GM23248 (cell line): ENCODE data around the gene ING5. TPM values are rescaled to one million over a fixed set of nuclear protein-coding genes. Genes with fewer than 3 reads are reported as not detected.

Experiments
- DNase-seq: peaks from one replicate; pipeline ENCODE4 v3.0.0-alpha.2; 2015
- H2AFZ ChIP-seq: fragments of 200-600 bp; sonication (generic); 2 replicates; pipeline ENCODE4 v1.6.1; 2016; ENCODE audit warnings: antibody characterized with exemption
- H3F3A ChIP-seq: fragments of 200-600 bp; sonication (generic); 2 replicates; pipeline ENCODE4 v1.6.1; 2016; ENCODE audit warnings: mild to moderate bottlenecking, antibody characterized with exemption, mixed run types; ENCODE audit not compliant: insufficient read depth
- H3K27ac ChIP-seq: fragments of 200-600 bp; sonication (generic); 2 replicates; pipeline ENCODE4 v1.5.1; 2016; ENCODE audit warnings: mild to moderate bottlenecking
- H3K27me3 ChIP-seq: fragments of 200-600 bp; sonication (generic); replicated peaks from 2 replicates; pipeline ENCODE4 v1.6.1; 2016; ENCODE audit warnings: mild to moderate bottlenecking; ENCODE audit not compliant: insufficient read depth
- H3K36me3 ChIP-seq: fragments of 200-600 bp; sonication (generic); 2 replicates; pipeline ENCODE4 v1.6.1; 2016; ENCODE audit warnings: low read depth, mild to moderate bottlenecking
- H3K4me1 ChIP-seq: fragments of 200-600 bp; sonication (generic); 2 replicates; pipeline ENCODE4 v1.6.1; 2016; ENCODE audit warnings: mild to moderate bottlenecking; ENCODE audit not compliant: insufficient read depth
- H3K4me2 ChIP-seq: fragments of 200-600 bp; sonication (generic); one replicate; pipeline ENCODE4 v1.6.1; 2016; ENCODE audit warnings: mild to moderate bottlenecking; ENCODE audit not compliant: unreplicated experiment
- H3K4me3 ChIP-seq: fragments of 200-600 bp; sonication (generic); 2 replicates; pipeline ENCODE4 v1.5.1; 2016; ENCODE audit warnings: mild to moderate bottlenecking
- H3K79me2 ChIP-seq: fragments of 200-600 bp; sonication (generic); 2 replicates; pipeline ENCODE4 v1.6.1; 2016; ENCODE audit warnings: mild to moderate bottlenecking; ENCODE audit not compliant: insufficient read depth
- H3K9ac ChIP-seq: fragments of 200-600 bp; sonication (generic); 2 replicates; pipeline ENCODE4 v1.6.1; 2016; ENCODE audit warnings: mild to moderate bottlenecking
- H3K9me2 ChIP-seq: fragments of 200-600 bp; sonication (generic); 2 replicates; pipeline ENCODE4 v1.6.1; 2016; ENCODE audit warnings: mixed run types, mild to moderate bottlenecking, moderate library complexity; ENCODE audit not compliant: insufficient read depth
- H3K9me3 ChIP-seq: fragments of 200-600 bp; sonication (generic); one replicate; pipeline ENCODE4 v1.6.1; 2017; ENCODE audit warnings: low read depth
- H4K20me1 ChIP-seq: fragments of 200-600 bp; sonication (generic); 2 replicates; pipeline ENCODE4 v1.6.0; 2016; ENCODE audit not compliant: insufficient read depth
- EZH2 ChIP-seq: fragments of 200-600 bp; sonication (generic); IDR thresholded peaks from 2 replicates; pipeline ENCODE4 v1.6.1; 2018; ENCODE audit warnings: antibody characterized with exemption, mild to moderate bottlenecking; ENCODE audit not compliant: insufficient read depth, poor library complexity, severe bottlenecking
- EZH2phosphoT487 ChIP-seq: fragments of 200-600 bp; sonication (generic); IDR thresholded peaks from 2 replicates; pipeline ENCODE4 v1.6.1; 2018; ENCODE audit warnings: antibody characterized with exemption, moderate library complexity, mild to moderate bottlenecking, low read depth; ENCODE audit not compliant: insufficient read depth
- WGBS, 2 experiments: methylation state at CpG; one replicate each; pipeline ENCODE4 v1.1.6; 2015 to 2017; ENCODE audit warnings: low lambda C conversion rate in 2 of 2, low coverage in 1 of 2; ENCODE audit errors: missing lambda C conversion rate in 2 of 2; 5-methylcytosine and 5-hydroxymethylcytosine counted together
- in situ Hi-C: fragments of 300-500 bp; cut with MboI; formaldehyde crosslinking; loops from 2 replicates; pipeline ENCODE4 v1.15.0; 2020
- polyA plus RNA-seq: library from polyadenylated mRNA; unstranded; fragments of >200 nt; fragmentation: Nextera tagmentation; extraction: Ambion mirVana; gene quantifications from 2 replicates; pipeline ENCODE4 v1.2.1, GENCODE V29; 2016
- total RNA-seq: library from RNA; depleted of rRNA; stranded (reverse); fragments of >200 nt; shearing (Covaris generic); gene quantifications from 2 replicates; pipeline ENCODE4 v1.2.3, GENCODE V29; 2014

Gene ING5
- total and polyA plus RNA-seq, 2 experiments from 2014 or later: 9.8 to 20.3 TPM

DNA sequence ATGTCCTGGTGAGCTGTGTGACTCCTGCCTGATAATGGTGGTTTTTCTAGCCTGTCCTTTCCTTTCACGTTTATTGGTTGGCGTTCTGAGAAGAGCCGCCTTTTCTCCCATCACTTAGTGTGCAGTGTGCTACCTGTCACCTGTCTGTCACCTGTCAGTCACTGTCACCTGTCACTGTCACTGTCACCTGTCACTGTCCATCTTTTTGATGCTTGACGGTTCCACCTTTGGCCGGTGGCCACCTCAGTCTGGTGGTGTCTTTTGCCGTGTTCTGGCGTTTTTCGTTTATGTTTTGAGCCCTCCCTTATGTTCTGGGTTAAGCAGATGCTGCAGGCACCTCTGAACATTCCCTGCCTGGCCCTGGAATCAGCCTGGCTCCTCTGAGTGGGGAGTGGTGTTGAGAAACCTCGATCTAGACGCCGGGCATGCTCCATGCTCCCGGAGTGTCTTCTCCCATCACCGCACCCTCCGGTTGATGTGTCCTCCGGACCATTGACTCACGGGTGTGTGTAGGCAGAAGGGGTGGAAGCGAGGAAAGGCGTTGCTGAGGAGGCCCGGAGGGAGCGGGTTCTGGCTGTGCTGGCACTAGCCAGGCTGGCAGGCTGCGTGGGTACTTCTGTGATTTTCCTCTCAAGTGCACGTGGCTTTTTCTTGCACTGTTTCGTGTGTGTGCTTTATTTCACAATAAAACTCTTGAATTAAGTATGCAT is 36.0 kb upstream of the ING5 start:
- Histone ChIP-seq H3K4me2 (no peak overlapping the region), H3K36me3 (no peaks in the 10 kb centered on the region), H3K79me2 (no peaks in the 10 kb centered on the region), H3K4me1 (0 out of 2 replicates have a peak, but pooled peaks cover 10% of the 10 kb centered on the region), H3K9me2 (no peaks in the 10 kb centered on the region), H3F3A (peaks cover 25% of the 10 kb centered on the region), H3K27me3 (no peaks in the 10 kb centered on the region), H3K9ac (peak overlapping the region; percentile 67), H3K27ac (peak overlapping the region; percentile 87), H3K4me3 (no peak overlapping the region), H2AFZ (no peak overlapping the region), H3K9me3 (no peaks in the 10 kb centered on the region), H4K20me1 (0 out of 2 replicates have a peak, but pooled peaks cover 3% of the 10 kb centered on the region)
- DNase-seq: peak; percentile 14
- WGBS, 2 experiments: 79 to 82% methylated on average over 23 of the region's 23 CpGs
- in situ Hi-C loops: no loop called here
- TF ChIP-seq EZH2 (no peak), EZH2phosphoT487 (peak; percentile 75; the same call in 1 of the 2 replicates)

DNA sequence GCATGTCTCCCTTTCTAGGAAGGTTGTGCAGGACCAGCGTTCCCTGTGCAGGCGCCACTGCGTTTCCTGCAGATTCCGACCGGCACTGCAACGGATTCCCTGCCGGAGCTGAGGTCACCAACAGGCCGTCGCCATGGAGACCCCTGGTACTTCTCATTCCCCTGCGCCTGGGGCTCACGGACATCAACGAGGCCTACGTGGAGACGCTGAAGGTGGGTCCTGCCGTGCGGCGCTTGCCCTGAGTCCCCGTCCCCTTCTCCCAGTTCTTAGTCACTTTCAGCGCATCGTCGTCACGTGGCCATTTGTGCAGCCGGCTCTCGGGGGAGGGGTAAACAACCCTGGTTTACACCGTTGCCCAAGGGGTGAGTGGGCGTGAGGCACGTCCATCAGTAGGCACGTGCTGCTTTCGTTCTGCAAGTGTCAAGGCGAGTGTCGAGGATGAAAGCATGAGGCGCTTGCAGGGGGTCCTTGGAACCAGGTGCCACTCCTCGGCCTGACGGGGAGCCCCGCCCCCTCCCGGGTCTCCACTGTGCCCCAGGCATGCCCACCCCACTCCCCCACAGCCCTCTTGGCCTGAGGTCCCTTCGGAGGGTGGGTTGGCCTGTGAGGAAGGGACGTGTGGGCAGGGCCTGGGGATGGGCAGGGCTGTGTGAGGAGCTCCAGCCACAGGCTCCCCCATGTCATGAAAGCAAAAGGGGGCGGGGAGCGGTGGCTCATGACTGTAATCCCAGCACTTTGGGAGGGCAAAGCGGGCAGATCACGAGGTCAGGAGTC is 35.0 kb upstream of the ING5 start:
- DNase-seq: no peak
- H2AFZ ChIP-seq: no peak overlapping the region
- no peak overlapping the region for H3K4me2 ChIP-seq
- H3K9me2 ChIP-seq: no peaks in the 10 kb centered on the region
- H3K4me3 ChIP-seq: no peak overlapping the region
- no peaks in the 10 kb centered on the region for H3K79me2 ChIP-seq
- 75 to 83% methylated on average over 40 to 42 of the region's 42 CpGs for WGBS, 2 experiments
- no peak overlapping the region for H3K27ac ChIP-seq
- peaks cover 25% of the 10 kb centered on the region for H3F3A ChIP-seq
- H4K20me1 ChIP-seq: 0 out of 2 replicates have a peak, but pooled peaks cover 3% of the 10 kb centered on the region
- no peaks in the 10 kb centered on the region for H3K9me3 ChIP-seq
- H3K4me1 ChIP-seq: 0 out of 2 replicates have a peak, but pooled peaks cover 10% of the 10 kb centered on the region
- no peak overlapping the region for H3K9ac ChIP-seq
- TF ChIP-seq EZH2phosphoT487 (no peak), EZH2 (no peak)
- H3K36me3 ChIP-seq: no peaks in the 10 kb centered on the region
- in situ Hi-C loops: no loop called here
- no peaks in the 10 kb centered on the region for H3K27me3 ChIP-seq

DNA sequence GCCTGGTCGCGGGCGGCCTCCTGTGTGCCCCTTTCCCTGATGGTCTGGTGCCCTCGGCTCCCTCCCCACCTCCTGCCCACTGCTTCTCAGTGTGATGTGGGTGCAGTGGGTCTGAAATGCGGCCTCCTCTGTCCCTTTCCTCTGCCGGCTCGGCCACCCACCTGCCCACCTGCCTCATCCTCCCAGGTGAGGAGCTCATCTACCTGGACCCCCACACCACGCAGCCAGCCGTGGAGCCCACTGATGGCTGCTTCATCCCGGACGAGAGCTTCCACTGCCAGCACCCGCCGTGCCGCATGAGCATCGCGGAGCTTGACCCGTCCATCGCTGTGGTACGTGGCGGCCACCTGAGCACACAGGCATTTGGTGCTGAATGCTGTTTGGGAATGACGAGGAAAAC is 33.5 kb upstream of the ING5 start:
- Histone ChIP-seq H3K36me3 (no peaks in the 10 kb centered on the region), H2AFZ (no peak overlapping the region), H4K20me1 (0 out of 2 replicates have a peak, but pooled peaks cover 3% of the 10 kb centered on the region), H3K27ac (no peak overlapping the region), H3K9ac (no peak overlapping the region), H3K9me2 (no peaks in the 10 kb centered on the region), H3K4me1 (0 out of 2 replicates have a peak, but pooled peaks cover 10% of the 10 kb centered on the region), H3K79me2 (no peaks in the 10 kb centered on the region), H3K27me3 (no peaks in the 10 kb centered on the region), H3F3A (peaks cover 25% of the 10 kb centered on the region), H3K9me3 (no peaks in the 10 kb centered on the region), H3K4me2 (no peak overlapping the region), H3K4me3 (no peak overlapping the region)
- in situ Hi-C loops: no loop called here
- TF ChIP-seq EZH2phosphoT487 (no peak), EZH2 (no peak)
- WGBS, 2 experiments: 93 to 95% methylated on average over 20 to 21 of the region's 21 CpGs
- DNase-seq: no peak

DNA sequence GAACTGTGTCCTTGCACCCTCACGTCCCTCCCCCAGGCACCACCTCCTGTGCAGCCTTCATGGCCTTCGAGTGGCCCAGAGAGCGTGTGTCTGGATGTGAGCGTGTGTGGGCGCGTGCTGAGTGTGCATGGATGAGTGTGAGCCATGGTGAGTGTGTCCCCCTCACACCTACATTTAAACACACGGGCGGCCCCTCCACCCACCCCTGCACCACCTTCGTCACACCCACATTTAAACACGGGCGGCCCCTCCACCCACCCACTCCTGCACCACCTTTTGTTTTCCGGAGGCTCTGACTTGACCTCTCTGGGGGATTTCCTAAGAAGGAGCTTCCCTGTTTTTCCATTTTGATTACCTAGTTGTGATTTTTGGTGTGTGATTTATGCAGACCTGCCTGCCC is 33.0 kb upstream of the ING5 start:
- Histone ChIP-seq H3F3A (peaks cover 25% of the 10 kb centered on the region), H3K4me3 (no peak overlapping the region), H3K9me2 (no peaks in the 10 kb centered on the region), H3K4me2 (no peak overlapping the region), H3K36me3 (no peaks in the 10 kb centered on the region), H3K27me3 (no peaks in the 10 kb centered on the region), H3K79me2 (no peaks in the 10 kb centered on the region), H3K27ac (no peak overlapping the region), H3K9ac (no peak overlapping the region), H2AFZ (no peak overlapping the region), H3K9me3 (no peaks in the 10 kb centered on the region), H3K4me1 (0 out of 2 replicates have a peak, but pooled peaks cover 10% of the 10 kb centered on the region), H4K20me1 (0 out of 2 replicates have a peak, but pooled peaks cover 3% of the 10 kb centered on the region)
- 81 to 90% methylated on average over 5 to 12 of the region's 12 CpGs for WGBS, 2 experiments
- DNase-seq: no peak
- TF ChIP-seq EZH2phosphoT487 (no peak), EZH2 (no peak)
- in situ Hi-C loops: no loop called here
